Measurements from ENCODE around the gene SUSD6.

SUSD6 gene

GRCh38 chr14:69611172-69612013, at the start of gene SUSD6:
TSS of gene SUSD6 (plus strand) at chr14:69611596. CDS start at chr14:69658593, 46,997 bp downstream.
- DNase-seq = peak; percentile 79 to 96 (median 91)
- intact Hi-C loops (cut with DNase I) = loop anchor here (5.0 kb wide), 3 partner anchors 76 to 156 kb away; partner anchors contain the start of gene SRSF5

- intact Hi-C loops (cut with DNase I) = no loop called here
- DNase-seq = no peak
Measured at GRCh38 chr14:69561893-69562292, 49.5 kb upstream of the SUSD6 start.

GRCh38 chr14:69567563-69567962, 43.8 kb upstream of the SUSD6 start:
- intact Hi-C loops (cut with DNase I) = no loop called here
- no peak for DNase-seq

- intact Hi-C loops (cut with DNase I) = no loop called here
- DNase-seq = no peak
Measured at GRCh38 chr14:69569859-69570258, 41.5 kb upstream of the SUSD6 start.

- intact Hi-C loops (cut with DNase I) = no loop called here
- DNase-seq = no peak
Measured at GRCh38 chr14:69570836-69571330, 40.5 kb upstream of the SUSD6 start.

GRCh38 chr14:69571449-69572029, 39.9 kb upstream of the SUSD6 start:
- DNase-seq = no peak

GRCh38 chr14:69572030-69572840, 39.2 kb upstream of the SUSD6 start:
- intact Hi-C loops (cut with DNase I) = no loop called here
- no peak for DNase-seq

More at GRCh38 chr14:69571449-69572029, 39.9 kb upstream of the SUSD6 start:
- intact Hi-C loops (cut with DNase I) = no loop called here

GRCh38 chr14:69572841-69573135, 38.6 kb upstream of the SUSD6 start:
- DNase-seq = no peak
- intact Hi-C loops (cut with DNase I) = no loop called here

GRCh38 chr14:69573205-69573830, 38.1 kb upstream of the SUSD6 start:
- intact Hi-C loops (cut with DNase I) = no loop called here
- DNase-seq = no peak

- DNase-seq = peak in 25 of 42 donors; percentile 4 to 49 (median 25)
- intact Hi-C loops (cut with DNase I) = no loop called here
Measured at GRCh38 chr14:69573831-69574262, 37.5 kb upstream of the SUSD6 start.

- DNase-seq = peak; percentile 33 to 84 (median 72)
- intact Hi-C loops (cut with DNase I) = no loop called here
Measured at GRCh38 chr14:69574263-69574953, 37.0 kb upstream of the SUSD6 start, which contains the start of gene CCDC177. TSS of gene CCDC177 (minus strand) at chr14:69574871. CDS start at chr14:69573622, 1,249 bp downstream.

GRCh38 chr14:69574954-69575295, 36.5 kb upstream of the SUSD6 start:
- intact Hi-C loops (cut with DNase I) = no loop called here
- no peak for DNase-seq

- peak in 1 of 42 donors; percentile 8 for DNase-seq
- intact Hi-C loops (cut with DNase I) = no loop called here
Measured at GRCh38 chr14:69579476-69579875, 31.9 kb upstream of the SUSD6 start.

- intact Hi-C loops (cut with DNase I) = no loop called here
Measured at GRCh38 chr14:69580009-69580577, 31.3 kb upstream of the SUSD6 start.

GRCh38 chr14:69581316-69581935, 30.0 kb upstream of the SUSD6 start:
- no peak for DNase-seq
- intact Hi-C loops (cut with DNase I) = no loop called here

More at GRCh38 chr14:69580009-69580577, 31.3 kb upstream of the SUSD6 start:
- peak in 23 of 42 donors; percentile 6 to 51 (median 28) for DNase-seq

GRCh38 chr14:69582212-69582611, 29.2 kb upstream of the SUSD6 start:
- no peak for DNase-seq
- intact Hi-C loops (cut with DNase I) = no loop called here

- intact Hi-C loops (cut with DNase I) = no loop called here
- DNase-seq = no peak
Measured at GRCh38 chr14:69582829-69583228, 28.6 kb upstream of the SUSD6 start.

- intact Hi-C loops (cut with DNase I) = loop anchor here (2.0 kb wide), 1 partner anchor 142 kb away; no protein-coding TSS in a partner anchor
- DNase-seq = no peak
Measured at GRCh38 chr14:69584389-69584788, 27.0 kb upstream of the SUSD6 start.

Data from head of caudate nucleus (tissue), 42 donors.